Erythroblast (primary cell): ENCODE measurements around the gene NEUROG1.

Experiments used
- GATA1 ChIP-seq: IDR thresholded peaks from 2 replicates; pipeline ENCODE4 v1.6.1; 2011; ENCODE audit warnings: low read depth, mild to moderate bottlenecking, control low read depth, low read length, moderate library complexity
- POLR2A ChIP-seq: IDR thresholded peaks from 2 replicates; pipeline ENCODE4 v1.6.1; 2011; ENCODE audit warnings: mild to moderate bottlenecking, low read length

DNA sequence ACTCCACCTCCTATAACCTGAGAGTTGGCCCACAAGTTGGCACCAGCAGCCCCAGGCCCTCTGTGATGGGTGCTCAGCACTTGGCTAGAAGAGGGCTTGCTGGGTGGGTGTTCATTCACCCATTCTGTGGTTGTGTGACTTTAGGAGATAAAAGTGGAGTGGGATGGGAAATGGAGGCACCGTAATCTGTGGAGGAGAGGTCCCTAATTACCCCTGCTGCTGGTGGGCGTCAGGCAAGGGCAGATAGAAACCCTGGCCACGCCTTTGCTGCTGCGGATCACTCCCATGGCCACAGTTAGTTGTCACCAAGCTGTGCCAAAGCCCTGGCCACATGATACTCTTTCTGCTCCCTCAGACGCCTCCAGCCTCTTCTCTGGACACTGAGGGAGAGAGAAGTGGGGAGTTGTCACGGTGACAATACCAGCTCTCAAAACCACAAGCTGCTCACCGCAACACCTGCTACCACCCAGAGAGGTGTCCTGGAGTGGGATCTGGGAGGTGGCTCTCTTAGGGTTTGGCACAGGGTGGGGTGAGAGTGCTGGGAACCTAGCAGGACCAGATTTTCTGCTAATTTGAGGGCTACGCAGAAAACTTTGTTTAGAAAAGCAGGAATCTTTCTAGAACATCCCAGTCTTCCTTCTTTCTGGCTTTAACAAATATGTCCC lies 12.0 kb upstream of the NEUROG1 start:
- TF ChIP-seq POLR2A (no peak), GATA1 (no peak)
